Suprapubic skin (tissue), 3 donors: Measurements from ENCODE around the gene ZNF296.

ENCODE experiments used
- EP300 ChIP-seq: sonication (generic); formaldehyde crosslinking; IDR thresholded peaks from one replicate; pipeline ENCODE4 v1.6.1; 2017; ENCODE audit warnings: antibody characterized with exemption
- TF ChIP-seq, protein P1 (sequence below), 2 donors: fragments of 200-600 bp in 1 of 2; fragments of 450-650 bp in 1 of 2; sonication (generic) in 1 of 2; IDR thresholded peaks; one replicate each; pipeline ENCODE4 v1.5.1; 2016 to 2019; ENCODE audit warnings: antibody characterized with exemption in 2 of 2, mild to moderate bottlenecking in 1 of 2, moderate library complexity in 1 of 2

DNA sequence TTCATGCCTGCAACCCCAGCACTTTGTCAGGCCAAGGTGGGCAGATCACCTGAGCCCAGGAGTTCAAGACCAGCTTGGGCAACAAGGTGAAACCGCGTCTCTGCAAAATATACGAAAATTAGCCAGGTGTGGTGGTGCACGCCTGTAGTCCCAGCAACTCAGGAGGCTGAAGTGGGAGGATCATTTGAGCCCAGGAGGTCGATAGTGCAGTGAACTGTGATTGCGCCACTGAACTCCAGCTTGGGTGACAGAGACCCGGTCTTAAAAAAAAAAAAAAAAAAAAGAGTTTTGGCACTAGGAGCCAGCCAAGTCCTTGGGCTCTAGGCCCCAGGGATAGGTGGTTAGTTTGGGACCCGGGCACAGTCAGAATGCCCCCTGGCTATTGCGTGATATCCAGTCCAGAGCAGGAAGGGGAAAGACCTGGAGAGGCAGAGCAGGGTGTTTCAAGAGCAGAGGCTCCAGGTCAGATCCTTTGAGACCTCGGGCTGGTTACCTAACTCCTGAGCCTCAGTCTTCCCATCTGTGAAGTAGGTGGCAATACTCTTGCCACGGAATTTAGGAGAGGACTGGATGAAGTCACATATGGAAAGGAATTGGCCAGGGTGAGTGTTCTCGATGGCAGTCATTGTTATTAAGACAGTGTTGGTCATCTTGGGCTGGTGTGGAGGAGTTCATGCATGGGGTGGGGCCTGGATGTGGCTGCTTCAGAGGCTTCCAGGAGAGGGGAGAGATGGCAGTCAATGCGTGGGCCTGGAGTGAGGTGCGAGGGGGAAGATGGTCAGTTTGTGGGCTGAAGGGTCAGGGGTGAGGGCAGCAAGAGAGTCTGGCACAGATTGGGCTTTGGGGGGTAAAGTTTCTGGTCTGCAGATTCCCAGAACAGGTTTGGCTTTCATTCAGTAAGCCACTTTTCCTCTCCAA lies 19.5 kb upstream of the ZNF296 start:
- no peak for TF ChIP-seq EP300
- TF ChIP-seq, protein P1, sequence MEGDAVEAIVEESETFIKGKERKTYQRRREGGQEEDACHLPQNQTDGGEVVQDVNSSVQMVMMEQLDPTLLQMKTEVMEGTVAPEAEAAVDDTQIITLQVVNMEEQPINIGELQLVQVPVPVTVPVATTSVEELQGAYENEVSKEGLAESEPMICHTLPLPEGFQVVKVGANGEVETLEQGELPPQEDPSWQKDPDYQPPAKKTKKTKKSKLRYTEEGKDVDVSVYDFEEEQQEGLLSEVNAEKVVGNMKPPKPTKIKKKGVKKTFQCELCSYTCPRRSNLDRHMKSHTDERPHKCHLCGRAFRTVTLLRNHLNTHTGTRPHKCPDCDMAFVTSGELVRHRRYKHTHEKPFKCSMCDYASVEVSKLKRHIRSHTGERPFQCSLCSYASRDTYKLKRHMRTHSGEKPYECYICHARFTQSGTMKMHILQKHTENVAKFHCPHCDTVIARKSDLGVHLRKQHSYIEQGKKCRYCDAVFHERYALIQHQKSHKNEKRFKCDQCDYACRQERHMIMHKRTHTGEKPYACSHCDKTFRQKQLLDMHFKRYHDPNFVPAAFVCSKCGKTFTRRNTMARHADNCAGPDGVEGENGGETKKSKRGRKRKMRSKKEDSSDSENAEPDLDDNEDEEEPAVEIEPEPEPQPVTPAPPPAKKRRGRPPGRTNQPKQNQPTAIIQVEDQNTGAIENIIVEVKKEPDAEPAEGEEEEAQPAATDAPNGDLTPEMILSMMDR (IDR thresholded peaks at IDR 0.05), result no peak
